ENCODE results near the gene EPG5.

DNA sequence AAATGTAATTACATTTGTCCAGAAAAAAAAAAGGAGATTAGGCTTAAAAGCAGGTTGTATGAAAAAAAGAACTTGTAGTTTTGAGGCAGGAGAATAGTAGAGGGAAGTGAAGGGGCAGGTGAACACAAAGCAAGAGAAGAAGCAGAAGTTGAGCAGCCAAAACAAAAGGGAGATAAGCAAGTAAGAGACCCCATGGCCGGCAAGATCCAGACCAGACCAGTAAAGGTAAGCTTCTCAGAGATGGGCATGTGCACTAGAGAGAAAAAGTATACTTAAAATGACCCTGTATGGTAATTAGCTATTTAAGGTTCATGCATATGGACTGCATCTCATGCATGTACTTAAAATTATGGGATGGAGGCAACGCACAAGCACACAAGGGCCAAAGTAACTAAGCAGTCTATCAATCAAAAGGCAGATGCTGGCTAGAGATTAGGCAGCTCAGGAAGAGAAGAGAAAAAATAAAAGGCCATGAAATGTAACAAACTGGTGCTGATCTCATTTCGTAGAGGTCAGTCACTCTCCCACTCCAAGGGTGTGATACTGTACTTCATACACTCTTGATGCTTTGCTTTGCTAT is 132.0 kb downstream of the EPG5 start:
- no peak for TF ChIP-seq POLR2A (IDR thresholded peaks at IDR 0.05)
- TF ChIP-seq, protein P1, sequence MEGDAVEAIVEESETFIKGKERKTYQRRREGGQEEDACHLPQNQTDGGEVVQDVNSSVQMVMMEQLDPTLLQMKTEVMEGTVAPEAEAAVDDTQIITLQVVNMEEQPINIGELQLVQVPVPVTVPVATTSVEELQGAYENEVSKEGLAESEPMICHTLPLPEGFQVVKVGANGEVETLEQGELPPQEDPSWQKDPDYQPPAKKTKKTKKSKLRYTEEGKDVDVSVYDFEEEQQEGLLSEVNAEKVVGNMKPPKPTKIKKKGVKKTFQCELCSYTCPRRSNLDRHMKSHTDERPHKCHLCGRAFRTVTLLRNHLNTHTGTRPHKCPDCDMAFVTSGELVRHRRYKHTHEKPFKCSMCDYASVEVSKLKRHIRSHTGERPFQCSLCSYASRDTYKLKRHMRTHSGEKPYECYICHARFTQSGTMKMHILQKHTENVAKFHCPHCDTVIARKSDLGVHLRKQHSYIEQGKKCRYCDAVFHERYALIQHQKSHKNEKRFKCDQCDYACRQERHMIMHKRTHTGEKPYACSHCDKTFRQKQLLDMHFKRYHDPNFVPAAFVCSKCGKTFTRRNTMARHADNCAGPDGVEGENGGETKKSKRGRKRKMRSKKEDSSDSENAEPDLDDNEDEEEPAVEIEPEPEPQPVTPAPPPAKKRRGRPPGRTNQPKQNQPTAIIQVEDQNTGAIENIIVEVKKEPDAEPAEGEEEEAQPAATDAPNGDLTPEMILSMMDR (IDR thresholded peaks at IDR 0.05) = no peak
